HG03469 (cell line): ENCODE measurements around the gene THOC1.

Experiments
- ATAC-seq: cut with Tn5 transposase; IDR thresholded peaks from one replicate; pipeline ENCODE4 v1.9.1; 2021; ENCODE audit warnings: mild to moderate bottlenecking, moderate library complexity, moderate number of reproducible peaks; ENCODE audit not compliant: unreplicated experiment

Gene THOC1

GRCh38 chr18:220708-221107 is 47.1 kb downstream of the THOC1 start:
- no peak for ATAC-seq

GRCh38 chr18:217532-218336 is 50.1 kb downstream of the THOC1 start:
- ATAC-seq: no peak

GRCh38 chr18:215448-216010 is 52.3 kb downstream of the THOC1 start:
- ATAC-seq: no peak

- no peak for ATAC-seq
Observed at GRCh38 chr18:213966-214365, 53.9 kb downstream of the THOC1 start.

GRCh38 chr18:213505-213904 is 54.3 kb downstream of the THOC1 start:
- no peak for ATAC-seq

- no peak for ATAC-seq
Observed at GRCh38 chr18:212780-213179, 55.1 kb downstream of the THOC1 start.

GRCh38 chr18:211582-211981 is 56.3 kb downstream of the THOC1 start:
- ATAC-seq: no peak

GRCh38 chr18:210733-211132 is 57.1 kb downstream of the THOC1 start:
- ATAC-seq: no peak

- ATAC-seq: no peak
Observed at GRCh38 chr18:210075-210474, 57.8 kb downstream of the THOC1 start.

GRCh38 chr18:199768-200167 is 68.1 kb downstream of the THOC1 start:
- no peak for ATAC-seq

GRCh38 chr18:199214-199613 is 68.6 kb downstream of the THOC1 start:
- no peak for ATAC-seq

- ATAC-seq: no peak
Observed at GRCh38 chr18:195651-196050, 72.2 kb downstream of the THOC1 start.

GRCh38 chr18:192801-193200 is 75.0 kb downstream of the THOC1 start:
- no peak for ATAC-seq

- ATAC-seq: no peak
Observed at GRCh38 chr18:191725-192124, 76.1 kb downstream of the THOC1 start.

- no peak for ATAC-seq
Observed at GRCh38 chr18:189254-189653, 78.6 kb downstream of the THOC1 start.

GRCh38 chr18:183769-184168 is 84.1 kb downstream of the THOC1 start:
- no peak for ATAC-seq

- no peak for ATAC-seq
Observed at GRCh38 chr18:181711-182110, 86.1 kb downstream of the THOC1 start.

- no peak for ATAC-seq
Observed at GRCh38 chr18:179499-179898, 88.3 kb downstream of the THOC1 start.

- ATAC-seq: no peak
Observed at GRCh38 chr18:172361-172760, 95.5 kb downstream of the THOC1 start.
